Measurements from ENCODE around the gene SETD9. TPM values are rescaled to one million over a fixed set of nuclear protein-coding genes. Genes with fewer than 3 reads are reported as not detected.

The SETD9 gene
- total and polyA plus RNA-seq, 2 experiments from 2014 or later, result 13.1 to 19.2 TPM

- Mint-ChIP-seq H3K36me3 (ENCODE audit: low read depth) (peaks cover 48% of the 10 kb centered on the region), H3K4me3 (no peak overlapping the region), H3K9me3 (peaks cover 15% of the 10 kb centered on the region), H3K27ac (no peak overlapping the region), H3K27me3 (ENCODE audit: insufficient read depth, low read depth, poor library complexity) (no peaks in the 10 kb centered on the region), H3K4me1 (peaks cover 10% of the 10 kb centered on the region)
- H3K4me2 ChIP-seq, result no peak overlapping the region
- no peaks in the 10 kb centered on the region for H3K4me1 ChIP-seq (ENCODE audit: insufficient read depth)
- H3K4me3 ChIP-seq, result no peak overlapping the region
- H3K27me3 ChIP-seq (ENCODE audit: insufficient read depth), result no peaks in the 10 kb centered on the region
- no peaks in the 10 kb centered on the region for H3K9me2 ChIP-seq (ENCODE audit: insufficient read depth)
- H3F3A ChIP-seq (replicated peaks; ENCODE audit: low read depth), result no peaks in the 10 kb centered on the region
- TF ChIP-seq STAT1 (IDR thresholded peaks at IDR 0.05; ENCODE audit: unreplicated experiment) (no peak), JUNB (IDR thresholded peaks at IDR 0.05; ENCODE audit: unreplicated experiment) (no peak), EZH2phosphoT487 (IDR thresholded peaks at IDR 0.05; ENCODE audit: unreplicated experiment) (no peak), ZNF331 (CRISPR knock-in tag; IDR thresholded peaks at IDR 0.05; ENCODE audit: low read depth) (no peak), POLR2AphosphoS5 (IDR thresholded peaks at IDR 0.05; ENCODE audit: low read depth) (no peak), EZH2 (IDR thresholded peaks at IDR 0.05; ENCODE audit: low read depth, unreplicated experiment) (no peak)
- TF ChIP-seq, protein P1, sequence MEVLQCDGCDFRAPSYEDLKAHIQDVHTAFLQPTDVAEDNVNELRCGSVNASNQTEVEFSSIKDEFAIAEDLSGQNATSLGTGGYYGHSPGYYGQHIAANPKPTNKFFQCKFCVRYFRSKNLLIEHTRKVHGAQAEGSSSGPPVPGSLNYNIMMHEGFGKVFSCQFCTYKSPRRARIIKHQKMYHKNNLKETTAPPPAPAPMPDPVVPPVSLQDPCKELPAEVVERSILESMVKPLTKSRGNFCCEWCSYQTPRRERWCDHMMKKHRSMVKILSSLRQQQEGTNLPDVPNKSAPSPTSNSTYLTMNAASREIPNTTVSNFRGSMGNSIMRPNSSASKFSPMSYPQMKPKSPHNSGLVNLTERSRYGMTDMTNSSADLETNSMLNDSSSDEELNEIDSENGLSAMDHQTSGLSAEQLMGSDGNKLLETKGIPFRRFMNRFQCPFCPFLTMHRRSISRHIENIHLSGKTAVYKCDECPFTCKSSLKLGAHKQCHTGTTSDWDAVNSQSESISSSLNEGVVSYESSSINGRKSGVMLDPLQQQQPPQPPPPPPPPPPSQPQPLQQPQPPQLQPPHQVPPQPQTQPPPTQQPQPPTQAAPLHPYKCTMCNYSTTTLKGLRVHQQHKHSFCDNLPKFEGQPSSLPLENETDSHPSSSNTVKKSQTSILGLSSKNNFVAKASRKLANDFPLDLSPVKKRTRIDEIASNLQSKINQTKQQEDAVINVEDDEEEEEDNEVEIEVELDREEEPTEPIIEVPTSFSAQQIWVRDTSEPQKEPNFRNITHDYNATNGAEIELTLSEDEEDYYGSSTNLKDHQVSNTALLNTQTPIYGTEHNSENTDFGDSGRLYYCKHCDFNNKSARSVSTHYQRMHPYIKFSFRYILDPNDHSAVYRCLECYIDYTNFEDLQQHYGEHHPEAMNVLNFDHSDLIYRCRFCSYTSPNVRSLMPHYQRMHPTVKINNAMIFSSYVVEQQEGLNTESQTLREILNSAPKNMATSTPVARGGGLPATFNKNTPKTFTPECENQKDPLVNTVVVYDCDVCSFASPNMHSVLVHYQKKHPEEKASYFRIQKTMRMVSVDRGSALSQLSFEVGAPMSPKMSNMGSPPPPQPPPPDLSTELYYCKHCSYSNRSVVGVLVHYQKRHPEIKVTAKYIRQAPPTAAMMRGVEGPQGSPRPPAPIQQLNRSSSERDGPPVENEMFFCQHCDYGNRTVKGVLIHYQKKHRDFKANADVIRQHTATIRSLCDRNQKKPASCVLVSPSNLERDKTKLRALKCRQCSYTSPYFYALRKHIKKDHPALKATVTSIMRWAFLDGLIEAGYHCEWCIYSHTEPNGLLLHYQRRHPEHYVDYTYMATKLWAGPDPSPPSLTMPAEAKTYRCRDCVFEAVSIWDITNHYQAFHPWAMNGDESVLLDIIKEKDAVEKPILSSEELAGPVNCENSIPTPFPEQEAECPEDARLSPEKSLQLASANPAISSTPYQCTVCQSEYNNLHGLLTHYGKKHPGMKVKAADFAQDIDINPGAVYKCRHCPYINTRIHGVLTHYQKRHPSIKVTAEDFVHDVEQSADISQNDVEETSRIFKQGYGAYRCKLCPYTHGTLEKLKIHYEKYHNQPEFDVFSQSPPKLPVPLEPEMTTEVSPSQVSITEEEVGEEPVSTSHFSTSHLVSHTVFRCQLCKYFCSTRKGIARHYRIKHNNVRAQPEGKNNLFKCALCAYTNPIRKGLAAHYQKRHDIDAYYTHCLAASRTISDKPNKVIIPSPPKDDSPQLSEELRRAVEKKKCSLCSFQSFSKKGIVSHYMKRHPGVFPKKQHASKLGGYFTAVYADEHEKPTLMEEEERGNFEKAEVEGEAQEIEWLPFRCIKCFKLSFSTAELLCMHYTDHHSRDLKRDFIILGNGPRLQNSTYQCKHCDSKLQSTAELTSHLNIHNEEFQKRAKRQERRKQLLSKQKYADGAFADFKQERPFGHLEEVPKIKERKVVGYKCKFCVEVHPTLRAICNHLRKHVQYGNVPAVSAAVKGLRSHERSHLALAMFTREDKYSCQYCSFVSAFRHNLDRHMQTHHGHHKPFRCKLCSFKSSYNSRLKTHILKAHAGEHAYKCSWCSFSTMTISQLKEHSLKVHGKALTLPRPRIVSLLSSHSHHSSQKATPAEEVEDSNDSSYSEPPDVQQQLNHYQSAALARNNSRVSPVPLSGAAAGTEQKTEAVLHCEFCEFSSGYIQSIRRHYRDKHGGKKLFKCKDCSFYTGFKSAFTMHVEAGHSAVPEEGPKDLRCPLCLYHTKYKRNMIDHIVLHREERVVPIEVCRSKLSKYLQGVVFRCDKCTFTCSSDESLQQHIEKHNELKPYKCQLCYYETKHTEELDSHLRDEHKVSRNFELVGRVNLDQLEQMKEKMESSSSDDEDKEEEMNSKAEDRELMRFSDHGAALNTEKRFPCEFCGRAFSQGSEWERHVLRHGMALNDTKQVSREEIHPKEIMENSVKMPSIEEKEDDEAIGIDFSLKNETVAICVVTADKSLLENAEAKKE (CRISPR knock-in tag; IDR thresholded peaks at IDR 0.05), result no peak
- peaks cover 34% of the 10 kb centered on the region for H3K36me3 ChIP-seq (ENCODE audit: insufficient read depth)
- no peak overlapping the region for H2AFZ ChIP-seq
- no peak for ATAC-seq
- no peaks in the 10 kb centered on the region for H4K20me1 ChIP-seq (replicated peaks; ENCODE audit: insufficient read depth)
- no peak for DNase-seq (ENCODE audit: low spot score)
- no peaks in the 10 kb centered on the region for H3K79me2 ChIP-seq (replicated peaks; ENCODE audit: insufficient read depth)
- no peak overlapping the region for H3K27ac ChIP-seq (ENCODE audit: low read depth)
These were observed 10.7 kb downstream of the SETD9 start for GRCh38 chr5:56919942-56920662.

Measured in GM23338 (cell line).